Activated naive CD8-positive, alpha-beta T cell treated with anti-CD3 and anti-CD28 coated beads, Interleukin-2, amount 50 U/mL, for 24 hours (primary cell): ENCODE results near the gene CLN5.

Experiments
- ATAC-seq: fragments of 150-1000 bp; cut with Tn5 transposase; one replicate; pipeline ENCODE4 v1.10.0; 2021
- DNase-seq: peaks from one replicate; pipeline ENCODE4 v3.0.0; 2021
- H3K27ac Mint-ChIP-seq: one replicate; pipeline ENCODE4 v1.8.0; 2021; ENCODE audit warnings: mild to moderate bottlenecking, mixed read lengths
- H3K27me3 Mint-ChIP-seq: one replicate; pipeline ENCODE4 v1.8.0; 2021; ENCODE audit warnings: mixed read lengths
- H3K36me3 Mint-ChIP-seq: one replicate; pipeline ENCODE4 v1.8.0; 2021; ENCODE audit warnings: low read depth, mixed read lengths
- H3K4me1 Mint-ChIP-seq: one replicate; pipeline ENCODE4 v1.8.0; 2021; ENCODE audit warnings: mixed read lengths
- H3K4me3 Mint-ChIP-seq: one replicate; pipeline ENCODE4 v1.8.0; 2021; ENCODE audit warnings: mild to moderate bottlenecking, moderate library complexity, mixed read lengths
- H3K9me3 Mint-ChIP-seq: one replicate; pipeline ENCODE4 v1.8.0; 2021; ENCODE audit warnings: mixed read lengths

CLN5 gene

DNA sequence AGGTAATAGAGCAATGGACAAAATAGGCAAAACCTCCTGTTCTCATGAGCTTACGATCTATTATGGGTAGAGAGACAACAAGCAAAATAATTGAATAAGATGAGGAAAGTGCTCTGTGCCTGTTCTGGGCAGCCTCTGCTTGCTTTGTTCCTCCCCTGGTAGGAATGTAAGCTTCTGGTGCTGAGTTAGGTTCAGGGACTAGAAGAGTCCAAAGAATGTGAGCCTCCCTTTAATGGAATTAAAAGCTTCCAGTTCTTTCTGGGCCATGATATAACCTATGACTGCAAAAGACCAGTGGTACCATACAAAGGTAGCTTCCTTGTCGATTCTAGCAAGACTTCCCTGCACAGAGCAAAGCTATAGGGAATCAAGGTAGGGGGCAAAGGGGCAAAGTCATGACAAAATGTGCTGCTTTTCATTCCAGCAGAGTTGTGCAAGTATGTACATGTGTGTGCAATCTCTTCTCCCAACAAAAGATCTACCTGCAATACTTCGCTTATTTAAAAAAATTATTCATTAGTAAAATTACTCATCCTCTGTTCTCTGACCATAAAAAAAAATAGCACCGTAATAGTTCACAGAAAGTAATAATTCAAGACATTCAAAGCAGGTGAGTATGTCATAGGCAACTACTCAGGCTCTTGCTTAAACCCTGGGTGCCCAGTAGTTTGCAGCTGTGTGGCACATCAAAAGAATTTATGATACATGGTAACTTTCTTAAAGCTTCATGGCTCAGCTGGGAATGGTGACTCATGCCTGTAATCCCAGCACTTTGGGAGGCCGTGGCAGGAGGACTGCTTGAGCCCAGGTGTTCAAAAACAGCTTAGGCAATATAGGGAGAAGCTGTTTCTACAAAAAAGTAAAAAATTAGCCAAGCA lies 22.2 kb upstream of the CLN5 start:
- DNase-seq (no peak), ATAC-seq (no peak)
- Mint-ChIP-seq H3K4me3 (no peak overlapping the region), H3K4me1 (peaks cover 2% of the 10 kb centered on the region), H3K36me3 (no peaks in the 10 kb centered on the region), H3K27ac (no peak overlapping the region), H3K9me3 (no peaks in the 10 kb centered on the region), H3K27me3 (peaks cover 18% of the 10 kb centered on the region)

- Mint-ChIP-seq H3K4me3 (no peak overlapping the region), H3K27ac (no peak overlapping the region), H3K36me3 (no peaks in the 10 kb centered on the region), H3K9me3 (no peaks in the 10 kb centered on the region), H3K4me1 (peaks cover 2% of the 10 kb centered on the region), H3K27me3 (peaks cover 19% of the 10 kb centered on the region)
- ATAC-seq (no peak), DNase-seq (no peak)
These were observed 20.7 kb upstream of the CLN5 start for GRCh38 chr13:76971215-76971614.

DNA sequence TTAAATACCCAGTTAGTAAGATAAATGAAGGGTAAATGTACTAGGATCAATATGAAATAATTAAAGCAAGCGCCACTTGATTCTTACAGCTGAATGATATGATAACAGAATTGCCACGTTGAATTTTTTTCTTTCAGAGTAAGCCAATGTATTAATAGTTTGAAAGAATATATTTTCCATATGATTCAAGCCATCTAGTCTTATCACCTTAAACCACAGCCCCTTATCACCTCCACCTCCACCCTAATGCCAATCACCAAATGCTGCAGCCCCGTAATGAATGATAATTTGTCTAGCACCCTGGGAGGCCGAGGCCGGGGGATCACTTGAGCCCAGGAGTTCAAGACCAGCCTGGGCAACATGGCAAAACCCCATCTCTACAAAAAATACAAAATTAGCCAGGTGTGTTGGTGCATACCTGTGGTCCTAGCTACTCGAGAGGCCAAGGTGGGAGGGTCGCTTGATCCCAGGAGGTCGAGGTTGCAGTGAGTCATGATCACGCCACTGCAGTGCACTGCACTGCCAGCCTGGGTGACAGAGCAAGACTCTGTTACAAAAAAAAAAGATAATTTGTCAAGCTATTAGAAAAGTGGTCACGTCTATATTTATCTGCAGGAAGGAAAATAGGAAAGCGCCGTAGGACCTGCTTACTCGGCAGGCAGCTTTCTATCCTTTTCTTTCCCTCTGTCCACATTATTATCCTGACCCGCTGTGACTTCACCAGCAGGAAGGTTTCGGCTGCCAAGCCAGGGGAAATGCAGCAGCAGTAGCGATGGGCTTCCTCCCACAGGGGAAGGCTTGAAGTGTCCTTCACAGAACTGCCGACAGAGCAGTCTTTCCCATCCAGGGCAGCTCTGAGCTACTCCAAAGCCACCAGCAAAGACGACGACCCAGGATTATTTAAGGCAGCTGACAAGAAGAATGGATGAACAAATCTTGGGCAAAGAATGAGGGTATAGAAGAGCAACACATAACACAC lies 19.7 kb upstream of the CLN5 start:
- H3K4me1 Mint-ChIP-seq, result peaks cover 4% of the 10 kb centered on the region
- no peak overlapping the region for H3K4me3 Mint-ChIP-seq
- H3K27me3 Mint-ChIP-seq, result peaks cover 19% of the 10 kb centered on the region
- no peak for DNase-seq
- H3K27ac Mint-ChIP-seq, result no peak overlapping the region
- ATAC-seq, result no peak
- no peaks in the 10 kb centered on the region for H3K36me3 Mint-ChIP-seq
- H3K9me3 Mint-ChIP-seq, result no peaks in the 10 kb centered on the region

GRCh38 chr13:76973920-76974617 lies 17.8 kb upstream of the CLN5 start:
- Mint-ChIP-seq H3K36me3 (no peaks in the 10 kb centered on the region), H3K4me3 (no peak overlapping the region), H3K27ac (no peak overlapping the region), H3K27me3 (peaks cover 27% of the 10 kb centered on the region), H3K4me1 (peaks cover 4% of the 10 kb centered on the region), H3K9me3 (no peaks in the 10 kb centered on the region)
- ATAC-seq (no peak), DNase-seq (no peak)

DNA sequence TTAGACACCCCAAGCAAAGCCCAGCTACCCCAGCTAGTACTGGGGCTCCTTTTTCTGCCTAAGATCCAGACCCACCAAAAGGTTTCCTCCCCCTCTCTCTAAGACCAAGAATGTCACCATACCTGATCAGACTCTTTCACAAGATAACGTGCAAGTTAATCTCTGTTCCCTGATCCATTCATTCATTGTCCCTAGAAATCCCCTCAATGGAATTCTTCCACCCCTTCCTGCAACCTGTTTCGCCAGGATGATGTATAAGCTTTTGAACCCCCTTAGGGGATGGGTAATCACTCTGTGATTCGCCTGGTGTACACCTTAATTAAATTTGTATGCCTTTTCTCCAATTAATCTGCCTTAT lies 17.3 kb upstream of the CLN5 start:
- DNase-seq (no peak), ATAC-seq (no peak)
- H3K36me3 Mint-ChIP-seq, result no peaks in the 10 kb centered on the region
- peaks cover 4% of the 10 kb centered on the region for H3K4me1 Mint-ChIP-seq
- peaks cover 26% of the 10 kb centered on the region for H3K27me3 Mint-ChIP-seq
- no peak overlapping the region for H3K4me3 Mint-ChIP-seq
- H3K27ac Mint-ChIP-seq, result no peak overlapping the region
- no peaks in the 10 kb centered on the region for H3K9me3 Mint-ChIP-seq

- H3K27me3 Mint-ChIP-seq, result peaks cover 30% of the 10 kb centered on the region
- no peaks in the 10 kb centered on the region for H3K9me3 Mint-ChIP-seq
- ATAC-seq (no peak), DNase-seq (no peak)
- H3K36me3 Mint-ChIP-seq, result no peaks in the 10 kb centered on the region
- peaks cover 5% of the 10 kb centered on the region for H3K4me1 Mint-ChIP-seq
- no peak overlapping the region for H3K27ac Mint-ChIP-seq
- H3K4me3 Mint-ChIP-seq, result no peak overlapping the region
These were observed 16.0 kb upstream of the CLN5 start for GRCh38 chr13:76975863-76976262.

- H3K27me3 Mint-ChIP-seq, result peaks cover 34% of the 10 kb centered on the region
- no peak overlapping the region for H3K27ac Mint-ChIP-seq
- H3K36me3 Mint-ChIP-seq, result no peaks in the 10 kb centered on the region
- ATAC-seq, result no peak
- no peak for DNase-seq
- no peak overlapping the region for H3K4me3 Mint-ChIP-seq
- peaks cover 5% of the 10 kb centered on the region for H3K4me1 Mint-ChIP-seq
- no peaks in the 10 kb centered on the region for H3K9me3 Mint-ChIP-seq
These were observed 15.4 kb upstream of the CLN5 start for GRCh38 chr13:76976490-76976889.

DNA sequence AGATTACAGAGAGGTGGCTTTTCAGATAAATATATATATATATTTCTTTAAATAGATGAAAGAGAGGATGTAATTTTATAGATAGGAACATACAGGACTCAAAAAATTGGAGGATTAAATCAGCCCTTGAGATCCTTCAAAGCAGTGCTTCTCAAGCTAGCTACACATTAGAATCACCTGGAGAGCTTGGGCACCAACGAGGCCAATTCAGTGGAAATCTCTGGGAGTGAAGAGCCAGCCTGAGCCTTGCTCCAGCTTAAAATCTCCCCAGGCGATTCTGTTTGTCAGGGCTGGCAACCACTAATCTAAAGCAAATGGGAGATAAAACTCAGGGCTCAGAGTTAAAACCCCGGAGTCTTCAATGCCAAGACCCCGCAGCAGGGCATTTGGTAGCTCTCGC lies 15.0 kb upstream of the CLN5 start:
- peaks cover 5% of the 10 kb centered on the region for H3K4me1 Mint-ChIP-seq
- no peak overlapping the region for H3K4me3 Mint-ChIP-seq
- ATAC-seq (no peak), DNase-seq (no peak)
- peaks cover 36% of the 10 kb centered on the region for H3K27me3 Mint-ChIP-seq
- no peak overlapping the region for H3K27ac Mint-ChIP-seq
- no peaks in the 10 kb centered on the region for H3K9me3 Mint-ChIP-seq
- no peaks in the 10 kb centered on the region for H3K36me3 Mint-ChIP-seq

- H3K36me3 Mint-ChIP-seq, result no peaks in the 10 kb centered on the region
- DNase-seq (peak; percentile 96), ATAC-seq (peak; percentile 99)
- H3K4me3 Mint-ChIP-seq, result no peak overlapping the region
- no peak overlapping the region for H3K27ac Mint-ChIP-seq
- H3K9me3 Mint-ChIP-seq, result no peaks in the 10 kb centered on the region
- H3K27me3 Mint-ChIP-seq, result peaks cover 27% of the 10 kb centered on the region
- H3K4me1 Mint-ChIP-seq, result peaks cover 4% of the 10 kb centered on the region
These were observed 11.7 kb upstream of the CLN5 start for GRCh38 chr13:76980075-76980718.

GRCh38 chr13:76982061-76982460 lies 9.8 kb upstream of the CLN5 start:
- H3K4me3 Mint-ChIP-seq, result no peak overlapping the region
- no peak overlapping the region for H3K27ac Mint-ChIP-seq
- H3K4me1 Mint-ChIP-seq, result peaks cover 2% of the 10 kb centered on the region
- DNase-seq (no peak), ATAC-seq (no peak)
- H3K27me3 Mint-ChIP-seq, result peaks cover 32% of the 10 kb centered on the region
- H3K36me3 Mint-ChIP-seq, result no peaks in the 10 kb centered on the region
- no peaks in the 10 kb centered on the region for H3K9me3 Mint-ChIP-seq

DNA sequence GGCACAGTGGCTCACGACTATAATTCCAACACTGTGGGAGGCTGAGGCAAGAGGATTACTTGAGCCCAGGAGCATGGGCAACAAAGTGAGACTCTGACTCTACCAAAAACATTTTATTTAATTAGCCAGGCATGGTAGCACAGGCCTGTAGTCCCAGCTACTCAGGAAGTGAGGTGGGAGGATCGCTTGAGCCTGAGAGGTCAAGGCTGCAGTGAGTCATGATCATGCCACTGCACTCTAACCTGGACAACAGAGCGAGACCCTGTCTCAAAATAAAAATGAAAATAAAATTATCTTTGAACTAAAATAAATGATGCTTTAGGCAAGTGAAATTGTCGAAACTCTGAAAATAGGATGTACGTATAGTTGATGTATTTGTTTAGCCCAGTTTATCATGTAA lies 8.2 kb upstream of the CLN5 start:
- ATAC-seq, result no peak
- H3K4me3 Mint-ChIP-seq, result no peak overlapping the region
- H3K27me3 Mint-ChIP-seq, result peaks cover 32% of the 10 kb centered on the region
- no peak overlapping the region for H3K27ac Mint-ChIP-seq
- H3K9me3 Mint-ChIP-seq, result no peaks in the 10 kb centered on the region
- H3K36me3 Mint-ChIP-seq, result no peaks in the 10 kb centered on the region
- DNase-seq, result no peak
- peaks cover 2% of the 10 kb centered on the region for H3K4me1 Mint-ChIP-seq

DNA sequence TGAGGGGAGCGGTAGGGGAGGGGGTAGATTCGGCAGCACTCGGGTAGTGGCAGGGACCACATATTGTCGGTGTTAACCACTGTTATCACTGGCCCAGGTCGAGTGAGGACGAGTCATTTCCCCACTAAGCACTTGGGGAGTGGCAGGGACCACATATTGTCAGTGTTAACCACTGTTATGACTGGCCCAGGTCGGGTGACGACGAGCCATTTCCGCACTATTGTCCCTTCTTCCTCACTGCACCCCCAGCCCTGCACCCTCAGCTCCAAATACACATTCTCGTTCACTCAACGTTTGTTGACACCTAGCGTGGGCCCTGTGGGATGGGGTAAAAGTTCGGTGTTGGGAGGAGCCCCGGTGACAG lies 467 bp upstream of the CLN5 start:
- Mint-ChIP-seq H3K36me3 (peaks cover 12% of the 10 kb centered on the region), H3K4me1 (peaks cover 38% of the 10 kb centered on the region), H3K27ac (peak overlapping the region; percentile 93), H3K4me3 (peak overlapping the region; percentile 95), H3K9me3 (no peaks in the 10 kb centered on the region), H3K27me3 (peaks cover 9% of the 10 kb centered on the region)
- ATAC-seq, result peak; percentile 87
- DNase-seq, result peak; percentile 68

DNA sequence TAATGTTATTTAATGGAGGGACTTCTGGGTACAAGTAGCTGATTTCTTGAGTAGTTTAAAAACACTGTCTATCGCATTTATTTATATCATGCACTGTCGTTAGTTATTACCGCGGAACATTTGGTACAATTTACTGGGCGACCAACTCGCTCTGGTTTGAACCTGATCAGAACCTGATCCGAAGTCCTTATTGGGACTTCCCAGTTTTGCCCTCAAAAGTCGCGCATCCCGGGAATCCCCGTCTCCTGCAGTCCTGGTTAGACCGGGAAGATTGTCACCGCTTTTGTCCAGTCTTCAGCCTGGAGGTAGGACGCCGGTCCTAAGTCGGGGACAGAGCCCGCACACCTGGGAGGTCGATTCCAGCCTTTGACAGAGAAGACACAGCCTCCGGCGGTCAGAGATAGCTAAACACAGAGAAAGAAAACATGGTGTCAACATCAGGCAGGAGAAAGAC lies 694 bp downstream of the CLN5 start:
- ATAC-seq (no peak), DNase-seq (peak; percentile 6)
- Mint-ChIP-seq H3K36me3 (peaks cover 18% of the 10 kb centered on the region), H3K27ac (peak overlapping the region; percentile 93), H3K4me3 (peak overlapping the region; percentile 95), H3K9me3 (no peaks in the 10 kb centered on the region), H3K27me3 (peaks cover 7% of the 10 kb centered on the region), H3K4me1 (peaks cover 39% of the 10 kb centered on the region)

- Mint-ChIP-seq H3K36me3 (peaks cover 22% of the 10 kb centered on the region), H3K4me1 (peaks cover 39% of the 10 kb centered on the region), H3K9me3 (no peaks in the 10 kb centered on the region), H3K27ac (peak overlapping the region; percentile 93), H3K27me3 (peaks cover 4% of the 10 kb centered on the region), H3K4me3 (peak overlapping the region; percentile 95)
- no peak for DNase-seq
- ATAC-seq, result no peak
These were observed 1.1 kb downstream of the CLN5 start for GRCh38 chr13:76993021-76993420.
